K562 (cell line): ENCODE data around the gene SEZ6. TPM values are rescaled to one million over a fixed set of nuclear protein-coding genes. Genes with fewer than 3 reads are reported as not detected.

Source experiments
- BRF1 ChIP-seq: IDR thresholded peaks from 3 replicates; pipeline ENCODE4 v1.6.1; 2011; ENCODE audit warnings: borderline replicate concordance, mild to moderate bottlenecking; ENCODE audit not compliant: insufficient read length; ENCODE audit errors: extremely low read depth
- CBFA2T2 ChIP-seq: fragments of 450-650 bp; conservative IDR thresholded peaks from 2 replicates; pipeline ENCODE4 v1.6.1; 2017; ENCODE audit warnings: mild to moderate bottlenecking
- CREB1 ChIP-seq, 2 experiments: sonication (generic) in 1 of 2; formaldehyde crosslinking in 1 of 2; IDR thresholded peaks; 2 replicates each; pipeline versions ENCODE4 v1.6.1 to v1.8.0; 2012 to 2022; ENCODE audit warnings: inconsistent platforms in 1 of 2, mild to moderate bottlenecking in 1 of 2, missing genetic modification reagents in 1 of 2, moderate library complexity in 1 of 2
- CREB3L1 ChIP-seq: fragments of 450-650 bp; IDR thresholded peaks from 2 replicates; pipeline ENCODE4 v1.6.1; 2014; ENCODE audit warnings: low read depth, mild to moderate bottlenecking, moderate library complexity, borderline replicate concordance
- ELF2 ChIP-seq: fragments of 250-450 bp; sonication (Bioruptor Pico); IDR thresholded peaks from 2 replicates; pipeline ENCODE4 v1.5.0; 2021; ENCODE audit warnings: mild to moderate bottlenecking
- ESRRB ChIP-seq: fragments of 250-450 bp; sonication (Bioruptor Pico); IDR thresholded peaks from 2 replicates; pipeline ENCODE4 v1.5.0; 2020; ENCODE audit warnings: mild to moderate bottlenecking, moderate library complexity, borderline replicate concordance
- FOXA1 ChIP-seq: fragments of 450-650 bp; IDR thresholded peaks from 2 replicates; pipeline ENCODE4 v1.6.1; 2016; ENCODE audit warnings: mild to moderate bottlenecking, borderline replicate concordance
- GABPA ChIP-seq: fragments of 200-800 bp; sonication (Bioruptor generic); conservative IDR thresholded peaks from 2 replicates; pipeline ENCODE4 v1.6.1; 2016; ENCODE audit warnings: low read depth, missing genetic modification characterization, missing compliant biosample characterization
- MCM3 ChIP-seq: fragments of 450-650 bp; IDR thresholded peaks from 2 replicates; pipeline ENCODE4 v1.6.1; 2016
- NFYB ChIP-seq: IDR thresholded peaks from 2 replicates; pipeline ENCODE4 v1.6.1; 2011; ENCODE audit warnings: mild to moderate bottlenecking, moderate library complexity; ENCODE audit not compliant: insufficient read length; ENCODE audit errors: extremely low read depth
- POLR2H ChIP-seq: IDR thresholded peaks from 2 replicates; pipeline ENCODE4 v1.6.1; 2016; ENCODE audit warnings: missing genetic modification characterization, low read depth, mild to moderate bottlenecking, control low read depth, missing compliant biosample characterization, moderate library complexity
- RCOR1 ChIP-seq, 2 experiments: IDR thresholded peaks; 2 replicates each; pipeline ENCODE4 v1.6.1; 2012; ENCODE audit warnings: low read depth in 2 of 2, low read length in 2 of 2, borderline replicate concordance in 1 of 2, improper control_type of control experiment in 1 of 2
- SRSF3 ChIP-seq: fragments of 200-400 bp; formaldehyde crosslinking; IDR thresholded peaks from 2 replicates; pipeline ENCODE4 v1.6.1; 2016; ENCODE audit warnings: mild to moderate bottlenecking, low read length, moderate library complexity; ENCODE audit not compliant: insufficient read depth
- U2AF1 ChIP-seq: fragments of 200-400 bp; formaldehyde crosslinking; optimal IDR thresholded peaks from 2 replicates; pipeline ENCODE3; 2017; ENCODE audit warnings: mild to moderate bottlenecking, low read depth, low read length, moderate library complexity
- ZBTB11 ChIP-seq, 3 experiments: fragments of 200-800 bp in 1 of 3; fragments of 250-450 bp in 1 of 3; fragments of 450-650 bp in 1 of 3; sonication (Bioruptor Pico) in 1 of 3; sonication (Bioruptor generic) in 1 of 3; formaldehyde crosslinking in 1 of 3; IDR thresholded peaks; 2 replicates each; pipeline versions ENCODE4 v1.6.1 to v1.8.0; 2016 to 2022; ENCODE audit warnings: mild to moderate bottlenecking in 2 of 3, missing genetic modification characterization in 2 of 3, missing compliant biosample characterization in 1 of 3, moderate library complexity in 1 of 3
- ZBTB49 ChIP-seq: sonication (generic); formaldehyde crosslinking; IDR thresholded peaks from 2 replicates; pipeline ENCODE4 v1.8.0; 2022; ENCODE audit warnings: missing genetic modification reagents, mild to moderate bottlenecking, borderline replicate concordance
- ZKSCAN3 ChIP-seq: fragments of 250-450 bp; sonication (Bioruptor Pico); IDR thresholded peaks from 2 replicates; pipeline ENCODE4 v1.4.0; 2020
- ZNF146 ChIP-seq: IDR thresholded peaks from one replicate; pipeline ENCODE4 v1.6.1; 2018; ENCODE audit warnings: missing compliant biosample characterization; ENCODE audit not compliant: unreplicated experiment
- ZNF408 ChIP-seq: fragments of 250-450 bp; sonication (Bioruptor Pico); IDR thresholded peaks from 2 replicates; pipeline ENCODE4 v1.4.0; 2020; ENCODE audit warnings: low read depth, mild to moderate bottlenecking, moderate library complexity
- polyA plus RNA-seq, 8 experiments: library from polyadenylated mRNA; depleted of rRNA in 4 of 8; stranded (reverse) in 5 of 8; unstranded in 3 of 8; fragments of >200 nt; fragmentation: Nextera tagmentation in 2 of 8; fragmentation: Illumina TruSeq in 1 of 8; extraction: Ambion mirVana in 2 of 8; extraction: Trizol in 1 of 8; gene quantifications; 2 replicates each; pipeline versions ENCODE4 v1.2.1 to v1.2.3, GENCODE V29; 2011 to 2014; ENCODE audit warnings: inconsistent platforms in 1 of 8, missing spikeins in 1 of 8
- total RNA-seq, 7 experiments: library from RNA; depleted of rRNA in 6 of 7; stranded (reverse); fragments of >200 nt in 6 of 7; fragmentation: Illumina TruSeq in 2 of 7; extraction: Trizol in 2 of 7; gene quantifications; 2 replicates each; pipeline versions ENCODE4 v1.2.1 to v1.2.3, GENCODE V29; 2011 to 2021; ENCODE audit warnings: low replicate concordance in 1 of 7

SEZ6 gene
- total and polyA plus RNA-seq, 9 of the 15 experiments (the other 6 are each of a cell fraction or from before 2014, with no cell fraction given) = not detected

- TF ChIP-seq ZBTB49 (CRISPR knock-in tag) = no peak
- no peak for TF ChIP-seq CBFA2T2
- no peak for TF ChIP-seq ZBTB11 (CRISPR knock-in tag; IDR thresholded peaks at IDR 0.05)
- no peak for TF ChIP-seq RCOR1 (IDR thresholded peaks at IDR 0.05; ENCODE audit: borderline replicate concordance in 1 of 2, low read depth in 2 of 2, low read length in 2 of 2)
- 0 out of 2 replicates have a peak, but pooled peaks have one; percentile 36 for TF ChIP-seq CREB1 (IDR thresholded peaks at IDR 0.05)
- TF ChIP-seq CREB1 (CRISPR knock-in tag; IDR thresholded peaks at IDR 0.05) = no peak
- TF ChIP-seq MCM3 = no peak
- TF ChIP-seq U2AF1 = no peak
- no peak for TF ChIP-seq FOXA1
- no peak for TF ChIP-seq ZKSCAN3 (CRISPR knock-in tag)
- no peak for TF ChIP-seq ZNF146
- no peak for TF ChIP-seq BRF1
- no peak for TF ChIP-seq ZNF408 (CRISPR knock-in tag)
- TF ChIP-seq GABPA = no peak
- TF ChIP-seq ESRRB (CRISPR knock-in tag) = no peak
- no peak; the same call in 1 of the 2 replicates for TF ChIP-seq POLR2H
- TF ChIP-seq SRSF3 = no peak
- no peak for TF ChIP-seq ELF2 (CRISPR knock-in tag)
- TF ChIP-seq CREB3L1 = peak; percentile 93
- no peak for TF ChIP-seq NFYB
Measured at GRCh38 chr17:28951428-28951990, 54.3 kb downstream of the SEZ6 start, which contains the start of gene PHF12 (continued).
